GM18502 (cell line): ENCODE measurements around the gene FRK.
A peak's percentile ranks its signal among the peaks of the same experiment; 100 is the strongest.
"Not testable (repeated sequence)": the region's sequence is repeated elsewhere in the genome, so short reads cannot be mapped to it uniquely, and the experiment has no call there.

Source experiments
- ATAC-seq: cut with Tn5 transposase; IDR thresholded peaks from one replicate; pipeline ENCODE4 v1.9.1; 2021; ENCODE audit warnings: mild to moderate bottlenecking; ENCODE audit not compliant: unreplicated experiment, poor library complexity

FRK gene

GRCh38 chr6:116060572-116061283, at the start of gene FRK:
TSS of gene FRK (minus strand) at chr6:116060891. CDS start at chr6:116060311, 580 bp downstream.
- no peak for ATAC-seq

- no peak for ATAC-seq
These were observed 48.1 kb upstream of the FRK start for GRCh38 chr6:116108836-116109235.

GRCh38 chr6:116106146-116106545, 45.5 kb upstream of the FRK start:
- ATAC-seq = no peak

- no peak for ATAC-seq
These were observed 44.6 kb upstream of the FRK start for GRCh38 chr6:116105247-116105646.

GRCh38 chr6:116104636-116105035, 43.9 kb upstream of the FRK start:
- ATAC-seq = no peak

- ATAC-seq = no peak
These were observed 42.2 kb upstream of the FRK start for GRCh38 chr6:116102873-116103272.

- no peak for ATAC-seq
These were observed 41.1 kb upstream of the FRK start for GRCh38 chr6:116101790-116102189.

GRCh38 chr6:116101302-116101718, 40.6 kb upstream of the FRK start:
- ATAC-seq = no peak

GRCh38 chr6:116100419-116101301, 40.0 kb upstream of the FRK start, which contains the start of gene NT5DC1:
TSS of gene NT5DC1 (plus strand) at chr6:116100853. CDS start at chr6:116100931, 78 bp downstream.
- peak; percentile 88 for ATAC-seq

- ATAC-seq = no peak
These were observed 38.3 kb upstream of the FRK start for GRCh38 chr6:116099036-116099435.

- ATAC-seq = no peak
These were observed 36.5 kb upstream of the FRK start for GRCh38 chr6:116096979-116097816.

- ATAC-seq = not testable (repeated sequence)
These were observed 35.5 kb upstream of the FRK start for GRCh38 chr6:116096048-116096759.

GRCh38 chr6:116094041-116094440, 33.4 kb upstream of the FRK start:
- ATAC-seq = no peak

GRCh38 chr6:116090251-116090650, 29.6 kb upstream of the FRK start:
- peak; percentile 76 for ATAC-seq

- no peak for ATAC-seq
These were observed 28.3 kb upstream of the FRK start for GRCh38 chr6:116088946-116089345.

- peak; percentile 91 for ATAC-seq
These were observed 26.8 kb upstream of the FRK start for GRCh38 chr6:116087437-116088027.

- ATAC-seq = no peak
These were observed 23.6 kb upstream of the FRK start for GRCh38 chr6:116084284-116084683.

- ATAC-seq = no peak
These were observed 22.4 kb upstream of the FRK start for GRCh38 chr6:116083052-116083451.

- ATAC-seq = no peak
These were observed 18.3 kb upstream of the FRK start for GRCh38 chr6:116078945-116079344.
